Fibroblast of the conjunctiva (primary cell): ENCODE measurements around the gene MMP7.
"Not testable (repeated sequence)": the region's sequence is repeated elsewhere in the genome, so short reads cannot be mapped to it uniquely, and the experiment has no call there.

ENCODE experiments used
- DNase-seq: peaks from one replicate; pipeline ENCODE4 v3.0.0-alpha.2; 2010; ENCODE audit warnings: low read depth

MMP7 gene

GRCh38 chr11:102539567-102539966 is 9.0 kb upstream of the MMP7 start:
- no peak for DNase-seq

GRCh38 chr11:102538932-102539331 is 8.4 kb upstream of the MMP7 start:
- no peak for DNase-seq

- no peak for DNase-seq
These were observed 3.8 kb upstream of the MMP7 start for GRCh38 chr11:102534261-102534872.

GRCh38 chr11:102528618-102529017 is 1.9 kb downstream of the MMP7 start:
- no peak for DNase-seq

GRCh38 chr11:102527684-102528083 is 2.9 kb downstream of the MMP7 start:
- DNase-seq: no peak

GRCh38 chr11:102527041-102527440 is 3.5 kb downstream of the MMP7 start:
- no peak for DNase-seq

- DNase-seq: no peak
These were observed 6.7 kb downstream of the MMP7 start for GRCh38 chr11:102523887-102524286.

GRCh38 chr11:102523189-102523570 is 7.4 kb downstream of the MMP7 start:
- DNase-seq: no peak

GRCh38 chr11:102522312-102523188 is 8.0 kb downstream of the MMP7 start:
- no peak for DNase-seq

GRCh38 chr11:102521121-102521520 is 9.4 kb downstream of the MMP7 start:
- DNase-seq: no peak

GRCh38 chr11:102520514-102520913 is 10.0 kb downstream of the MMP7 start:
- no peak for DNase-seq

- DNase-seq: no peak
These were observed 12.1 kb downstream of the MMP7 start for GRCh38 chr11:102518296-102519094.

GRCh38 chr11:102517670-102518069 is 12.9 kb downstream of the MMP7 start:
- no peak for DNase-seq

GRCh38 chr11:102516179-102516578 is 14.4 kb downstream of the MMP7 start:
- no peak for DNase-seq

- peak; percentile 58 for DNase-seq
These were observed 16.7 kb downstream of the MMP7 start for GRCh38 chr11:102513869-102514268.

- DNase-seq: no peak
These were observed 20.0 kb downstream of the MMP7 start for GRCh38 chr11:102510439-102511135.

GRCh38 chr11:102502831-102503230 is 27.7 kb downstream of the MMP7 start:
- not testable (repeated sequence) for DNase-seq

- DNase-seq: no peak
These were observed 29.7 kb downstream of the MMP7 start for GRCh38 chr11:102500829-102501228.

- no peak for DNase-seq
These were observed 30.6 kb downstream of the MMP7 start for GRCh38 chr11:102499931-102500330.

- DNase-seq: no peak
These were observed 31.4 kb downstream of the MMP7 start for GRCh38 chr11:102499151-102499550.

- no peak for DNase-seq
These were observed 33.5 kb downstream of the MMP7 start for GRCh38 chr11:102497061-102497460.
